Gastrocnemius medialis (tissue), 4 donors: ENCODE measurements around the gene PBX3. TPM values are rescaled to one million over a fixed set of nuclear protein-coding genes. Genes with fewer than 3 reads are reported as not detected.

Experiments used
- ATAC-seq, 2 donors: fragments of 150-250 bp; one replicate each; pipeline ENCODE4 v1.9.1; 2016
- DNase-seq, 2 donors: peaks; one replicate each; pipeline ENCODE4 v3.0.0-alpha.2; 2019
- H3K27ac ChIP-seq, 4 donors: fragments of 200-600 bp; sonication (generic); 1 replicate in 1 of 4; 2 replicates in 3 of 4; pipeline ENCODE4 v1.5.1; 2016 to 2018; ENCODE audit warnings: mild to moderate bottlenecking in 2 of 4, moderate library complexity in 1 of 4
- H3K27me3 ChIP-seq, 3 donors: fragments of 200-600 bp; sonication (generic) in 2 of 3; 1 replicate in 1 of 3; 2 replicates in 2 of 3; pipeline versions ENCODE4 v1.5.1 to v1.6.0; 2016 to 2019; ENCODE audit warnings: mild to moderate bottlenecking in 1 of 3, moderate library complexity in 1 of 3
- H3K36me3 ChIP-seq, 2 donors: fragments of 200-600 bp; sonication (generic) in 1 of 2; one replicate each; pipeline ENCODE4 v1.5.1; 2017 to 2018
- H3K4me1 ChIP-seq, 2 donors: fragments of 200-600 bp; sonication (generic) in 1 of 2; one replicate each; pipeline ENCODE4 v1.5.1; 2016 to 2017; ENCODE audit warnings: mild to moderate bottlenecking in 2 of 2
- H3K4me3 ChIP-seq, 4 donors: fragments of 200-600 bp; sonication (generic) in 3 of 4; 1 replicate in 1 of 4; 2 replicates in 3 of 4; pipeline ENCODE4 v1.5.1; 2016 to 2019; ENCODE audit warnings: mild to moderate bottlenecking in 2 of 4
- H3K9me3 ChIP-seq, 3 donors: fragments of 200-600 bp; sonication (generic) in 2 of 3; 1 replicate in 1 of 3; 2 replicates in 2 of 3; pipeline ENCODE4 v1.5.1; 2016 to 2019
- CTCF ChIP-seq, 5 experiments: fragments of 450-650 bp in 3 of 5; fragments of 200-600 bp in 2 of 5; sonication (generic) in 2 of 5; IDR thresholded peaks in 4 of 5; conservative IDR thresholded peaks in 1 of 5; 1 replicate in 4 of 5; 2 replicates in 1 of 5; pipeline ENCODE4 v1.5.1; 2016 to 2019; ENCODE audit warnings: antibody characterized with exemption in 5 of 5, mild to moderate bottlenecking in 3 of 5, moderate library complexity in 3 of 5
- POLR2A ChIP-seq, 2 donors: fragments of 450-650 bp; IDR thresholded peaks; one replicate each; pipeline ENCODE4 v1.6.1; 2017; ENCODE audit warnings: antibody characterized with exemption in 2 of 2, mild to moderate bottlenecking in 2 of 2, moderate library complexity in 2 of 2
- in situ Hi-C, 4 donors: fragments of 200-750 bp; cut with MboI; loops; one replicate each; pipeline versions ENCODE4 v1.15.0 to v1.8.0; 2017; ENCODE audit warnings: low sequenced_read_pairs in 4 of 4
- intact Hi-C: fragments of 100-400 bp; cut with DNase I; formaldehyde crosslinking; loops from one replicate; pipeline ENCODE4 v1.15.1; 2023; ENCODE audit warnings: low total_unique reads
- total RNA-seq, 4 donors: library from RNA; depleted of rRNA; stranded (reverse); fragments of >200 nt; gene quantifications; one replicate each; pipeline versions ENCODE4 v1.1.0 to v1.2.3, GENCODE V29; 2016

Gene PBX3
- total RNA-seq, 4 donors from 2014 or later = 6.6 to 31.0 (median 9.6) TPM

- in situ Hi-C loops = no loop called here
- peaks cover 3 to 15% of the 10 kb centered on the region in 2 donors for H3K4me1 ChIP-seq
- no peak for ATAC-seq
- DNase-seq = no peak
- H3K36me3 ChIP-seq = no peaks in the 10 kb centered on the region
- H3K27me3 ChIP-seq = peaks cover 14 to 46% (median 33%) of the 10 kb centered on the region in 3 donors
- intact Hi-C loops = no loop called here
- no peak for TF ChIP-seq CTCF (IDR thresholded peaks at IDR 0.05 in 4 of 5, conservative IDR thresholded peaks at IDR 0.05 in 1 of 5)
- no peak for TF ChIP-seq POLR2A (IDR thresholded peaks at IDR 0.05)
- H3K27ac ChIP-seq = no peak overlapping the region
- H3K4me3 ChIP-seq = no peak overlapping the region
- no peaks in the 10 kb centered on the region for H3K9me3 ChIP-seq
Observed at GRCh38 chr9:125749287-125749935, 2.2 kb downstream of the PBX3 start.

- peaks cover 3 to 15% of the 10 kb centered on the region in 2 donors for H3K4me1 ChIP-seq
- intact Hi-C loops = no loop called here
- TF ChIP-seq POLR2A (IDR thresholded peaks at IDR 0.05) (no peak), CTCF (IDR thresholded peaks at IDR 0.05 in 4 of 5, conservative IDR thresholded peaks at IDR 0.05 in 1 of 5) (no peak)
- no peak overlapping the region for H3K27ac ChIP-seq
- H3K36me3 ChIP-seq = no peaks in the 10 kb centered on the region
- ATAC-seq (no peak), DNase-seq (no peak)
- H3K9me3 ChIP-seq = no peaks in the 10 kb centered on the region
- no peak overlapping the region for H3K4me3 ChIP-seq
- in situ Hi-C loops = no loop called here
- peaks cover 14 to 46% (median 33%) of the 10 kb centered on the region in 3 donors for H3K27me3 ChIP-seq
Observed at GRCh38 chr9:125749951-125750626, 2.9 kb downstream of the PBX3 start.

GRCh38 chr9:125750627-125751011, 3.4 kb downstream of the PBX3 start:
- TF ChIP-seq CTCF (IDR thresholded peaks at IDR 0.05 in 4 of 5, conservative IDR thresholded peaks at IDR 0.05 in 1 of 5) (no peak), POLR2A (IDR thresholded peaks at IDR 0.05) (no peak)
- no peak overlapping the region for H3K4me3 ChIP-seq
- H3K27me3 ChIP-seq = peaks cover 14 to 46% (median 33%) of the 10 kb centered on the region in 3 donors
- DNase-seq (no peak), ATAC-seq (no peak)
- in situ Hi-C loops (no loop called here), intact Hi-C loops (no loop called here)
- no peak overlapping the region for H3K27ac ChIP-seq
- peaks cover 3 to 12% of the 10 kb centered on the region in 2 donors for H3K4me1 ChIP-seq
- no peaks in the 10 kb centered on the region for H3K9me3 ChIP-seq
- H3K36me3 ChIP-seq = no peaks in the 10 kb centered on the region

GRCh38 chr9:125752070-125752628, 5.0 kb downstream of the PBX3 start:
- in situ Hi-C loops (no loop called here), intact Hi-C loops (no loop called here)
- peaks cover 3 to 8% of the 10 kb centered on the region in 2 donors for H3K4me1 ChIP-seq
- H3K9me3 ChIP-seq = no peaks in the 10 kb centered on the region
- no peak overlapping the region for H3K27ac ChIP-seq
- ATAC-seq = no peak
- no peak overlapping the region for H3K4me3 ChIP-seq
- TF ChIP-seq CTCF (IDR thresholded peaks at IDR 0.05 in 4 of 5, conservative IDR thresholded peaks at IDR 0.05 in 1 of 5) (no peak), POLR2A (IDR thresholded peaks at IDR 0.05) (no peak)
- DNase-seq = no peak
- H3K36me3 ChIP-seq = no peaks in the 10 kb centered on the region
- H3K27me3 ChIP-seq = peaks cover 14 to 46% (median 33%) of the 10 kb centered on the region in 3 donors
